ENCODE data around the gene TM9SF4.

The TM9SF4 gene

DNA sequence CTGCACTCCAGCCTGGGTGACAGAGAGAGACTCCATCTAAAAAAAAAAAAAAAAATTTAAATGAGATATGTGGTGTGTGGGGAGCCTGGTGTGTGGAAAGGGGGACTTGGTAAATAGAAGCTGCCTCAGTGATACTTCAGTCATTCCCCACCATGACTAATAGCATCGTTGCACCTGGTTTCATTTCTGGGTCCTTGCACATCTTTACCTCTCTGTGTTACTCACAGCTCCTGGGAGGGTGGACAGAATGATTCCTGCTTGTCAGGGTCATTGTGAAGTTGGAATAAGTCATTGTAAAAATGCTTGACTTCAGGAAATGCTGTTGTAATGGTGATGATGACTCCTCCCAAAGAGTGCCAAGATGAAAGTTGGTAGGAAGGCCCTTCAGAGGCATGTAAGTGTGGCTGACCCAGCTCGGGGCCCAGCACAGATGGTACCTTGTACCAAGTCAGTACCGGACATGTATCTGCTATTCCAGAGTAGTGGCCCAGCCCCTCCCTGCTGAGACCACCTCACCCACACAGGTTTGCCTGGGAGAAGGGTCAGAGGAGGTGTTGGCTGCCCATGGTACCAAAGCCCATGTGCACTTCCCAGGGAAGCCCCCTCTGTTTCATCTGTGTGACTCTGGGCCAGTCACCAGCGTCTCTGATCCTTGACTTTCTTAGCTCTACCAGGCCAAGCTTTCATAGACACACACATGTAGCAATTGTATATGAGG, 49.6 kb downstream of the TM9SF4 start:
- WGBS (ENCODE audit: insufficient coverage), result 100% methylated on average over 2 of the region's 4 CpGs
- Histone ChIP-seq H3K36me3 (ENCODE audit: control insufficient read depth in 4 of 4, insufficient read depth in 4 of 4, low read length in 3 of 4) (peaks cover 17 to 66% (median 53%) of the 10 kb centered on the region in 4 experiments), H3K27ac (ENCODE audit: insufficient read depth in 1 of 2, low read depth in 1 of 2, low read length in 2 of 2, poor library complexity in 1 of 2, severe bottlenecking in 2 of 2) (peak overlapping the region in 1 of 2 experiments; percentile 31), H3K27me3 (replicated peaks in 2 of 5; ENCODE audit: control insufficient read depth in 4 of 5, insufficient read depth in 5 of 5, low read length in 4 of 5) (no peaks in the 10 kb centered on the region), H3K4me3 (ENCODE audit: control insufficient read depth in 1 of 7, extremely low read depth in 1 of 7, insufficient read depth in 4 of 7, low read depth in 2 of 7, low read length in 6 of 7) (no peak overlapping the region), H3K9me3 (ENCODE audit: control extremely low read depth in 1 of 5, control insufficient read depth in 4 of 5, insufficient read depth in 2 of 5, low read depth in 1 of 5, low read length in 4 of 5) (no peaks in the 10 kb centered on the region), H3K4me1 (ENCODE audit: control extremely low read depth in 1 of 4, control insufficient read depth in 4 of 4, insufficient read depth in 4 of 4, low read length in 3 of 4) (peaks cover 3 to 17% (median 13%) of the 10 kb centered on the region in 4 experiments)
- ChIA-PET CTCF (no interaction called here), POLR2A (interaction anchor here (0.6 to 0.7 kb wide), 2 partner anchors 12 to 31 kb away, joined by 3 to 4 read pairs; no protein-coding TSS in a partner anchor)
- DNase-seq, result no peak

DNA sequence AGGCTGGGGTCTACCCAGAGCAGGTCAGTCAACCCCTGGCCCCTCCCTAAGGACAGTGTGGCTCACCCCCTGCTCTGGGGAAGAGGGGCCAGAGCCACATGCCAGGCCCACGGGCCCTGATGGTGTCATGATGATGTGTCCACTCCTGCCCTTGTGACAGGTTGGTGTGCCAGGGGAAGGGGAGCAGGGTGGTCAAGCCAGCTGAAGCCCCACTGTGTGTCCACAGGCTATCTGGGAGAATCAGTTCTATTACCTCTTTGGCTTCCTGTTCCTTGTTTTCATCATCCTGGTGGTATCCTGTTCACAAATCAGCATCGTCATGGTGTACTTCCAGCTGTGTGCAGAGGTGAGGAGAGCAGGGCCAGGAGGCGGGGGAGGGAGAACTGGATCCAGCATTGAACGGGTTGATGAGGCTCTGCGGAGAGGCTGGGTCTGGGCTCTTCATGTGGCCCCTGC, 50.3 kb downstream of the TM9SF4 start:
- CTCF ChIA-PET, result no interaction called here
- Histone ChIP-seq H3K9me3 (ENCODE audit: control extremely low read depth in 1 of 5, control insufficient read depth in 4 of 5, insufficient read depth in 2 of 5, low read depth in 1 of 5, low read length in 4 of 5) (no peaks in the 10 kb centered on the region), H3K27ac (ENCODE audit: insufficient read depth in 1 of 2, low read depth in 1 of 2, low read length in 2 of 2, poor library complexity in 1 of 2, severe bottlenecking in 2 of 2) (peak overlapping the region in 1 of 2 experiments; percentile 12), H3K4me1 (ENCODE audit: control extremely low read depth in 1 of 4, control insufficient read depth in 4 of 4, insufficient read depth in 4 of 4, low read length in 3 of 4) (peaks cover under 1 to 11% (median 8%) of the 10 kb centered on the region in 4 experiments), H3K27me3 (replicated peaks in 2 of 5; ENCODE audit: control insufficient read depth in 4 of 5, insufficient read depth in 5 of 5, low read length in 4 of 5) (no peaks in the 10 kb centered on the region), H3K36me3 (ENCODE audit: control insufficient read depth in 4 of 4, insufficient read depth in 4 of 4, low read length in 3 of 4) (peaks cover 19 to 69% (median 55%) of the 10 kb centered on the region in 4 experiments), H3K4me3 (ENCODE audit: control insufficient read depth in 1 of 7, extremely low read depth in 1 of 7, insufficient read depth in 4 of 7, low read depth in 2 of 7, low read length in 6 of 7) (no peak overlapping the region)
- POLR2A ChIA-PET, result no interaction called here
- 80% methylated on average over 3 of the region's 5 CpGs for WGBS (ENCODE audit: insufficient coverage)
- DNase-seq, result no peak

DNA sequence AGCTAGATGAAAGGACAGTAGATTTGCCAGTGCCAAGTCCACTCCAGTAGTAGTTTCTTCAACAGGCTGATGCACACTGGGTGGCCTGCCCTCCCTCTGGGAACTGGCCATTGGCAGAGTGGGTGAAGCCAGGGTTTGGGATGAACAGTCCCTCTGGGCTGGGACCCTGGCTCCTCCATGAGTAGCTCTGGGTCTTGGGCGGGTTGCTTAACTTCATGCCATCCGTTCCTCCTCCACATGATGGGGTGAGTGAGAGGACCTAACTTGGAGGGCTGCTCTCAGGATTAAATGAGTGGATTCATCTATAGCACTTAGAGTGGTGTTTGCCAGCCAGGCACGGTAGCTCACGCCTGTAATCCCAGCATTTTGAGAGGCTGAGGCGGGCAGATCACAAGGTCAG, 50.8 kb downstream of the TM9SF4 start:
- H3K9me3 ChIP-seq (ENCODE audit: control extremely low read depth in 1 of 5, control insufficient read depth in 4 of 5, insufficient read depth in 2 of 5, low read depth in 1 of 5, low read length in 4 of 5), result no peaks in the 10 kb centered on the region
- no peak for DNase-seq
- no peaks in the 10 kb centered on the region for H3K27me3 ChIP-seq (replicated peaks in 2 of 5; ENCODE audit: control insufficient read depth in 4 of 5, insufficient read depth in 5 of 5, low read length in 4 of 5)
- H3K4me1 ChIP-seq (ENCODE audit: control extremely low read depth in 1 of 4, control insufficient read depth in 4 of 4, insufficient read depth in 4 of 4, low read length in 3 of 4), result peaks cover 0 to 6% (median 3%) of the 10 kb centered on the region in 4 experiments
- CTCF ChIA-PET, result no interaction called here
- H3K36me3 ChIP-seq (ENCODE audit: control insufficient read depth in 4 of 4, insufficient read depth in 4 of 4, low read length in 3 of 4), result peaks cover 22 to 73% (median 57%) of the 10 kb centered on the region in 4 experiments
- peak overlapping the region in 1 of 2 experiments; percentile 12 for H3K27ac ChIP-seq (ENCODE audit: insufficient read depth in 1 of 2, low read depth in 1 of 2, low read length in 2 of 2, poor library complexity in 1 of 2, severe bottlenecking in 2 of 2)
- POLR2A ChIA-PET, result no interaction called here
- 97% methylated on average over 4 of the region's 5 CpGs for WGBS (ENCODE audit: insufficient coverage)
- no peak overlapping the region for H3K4me3 ChIP-seq (ENCODE audit: control insufficient read depth in 1 of 7, extremely low read depth in 1 of 7, insufficient read depth in 4 of 7, low read depth in 2 of 7, low read length in 6 of 7)

DNA sequence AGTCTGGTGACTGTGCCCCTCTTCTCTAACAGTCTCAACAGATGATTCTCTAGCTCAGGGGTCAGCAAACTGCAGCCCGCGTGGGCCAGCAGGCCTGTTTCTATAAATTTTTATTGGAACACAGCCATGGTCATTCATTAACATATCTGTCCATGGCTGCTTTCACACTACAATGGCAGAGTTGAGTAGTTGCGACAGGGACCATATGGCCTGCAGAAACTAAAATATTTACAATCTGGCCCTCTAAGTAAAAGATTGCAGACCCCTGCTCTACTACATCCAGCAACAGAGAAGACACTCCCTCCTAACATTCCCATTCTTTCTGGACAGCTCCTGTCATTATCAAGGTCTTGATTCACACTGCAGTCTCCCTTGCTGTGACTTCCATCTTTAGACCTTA, 52.8 kb downstream of the TM9SF4 start:
- H3K27me3 ChIP-seq (replicated peaks in 2 of 5; ENCODE audit: control insufficient read depth in 4 of 5, insufficient read depth in 5 of 5, low read length in 4 of 5), result no peaks in the 10 kb centered on the region
- POLR2A ChIA-PET, result no interaction called here
- WGBS (ENCODE audit: insufficient coverage), result 80% methylated on average over 1 of the region's 3 CpGs
- no peaks in the 10 kb centered on the region for H3K9me3 ChIP-seq (ENCODE audit: control extremely low read depth in 1 of 5, control insufficient read depth in 4 of 5, insufficient read depth in 2 of 5, low read depth in 1 of 5, low read length in 4 of 5)
- CTCF ChIA-PET, result no interaction called here
- H3K36me3 ChIP-seq (ENCODE audit: control insufficient read depth in 4 of 4, insufficient read depth in 4 of 4, low read length in 3 of 4), result peaks cover 27 to 84% (median 61%) of the 10 kb centered on the region in 4 experiments
- H3K4me1 ChIP-seq (ENCODE audit: control extremely low read depth in 1 of 4, control insufficient read depth in 4 of 4, insufficient read depth in 4 of 4, low read length in 3 of 4), result peaks cover 0 to 2% (median 0%) of the 10 kb centered on the region in 4 experiments
- DNase-seq, result no peak
- H3K27ac ChIP-seq (ENCODE audit: insufficient read depth in 1 of 2, low read depth in 1 of 2, low read length in 2 of 2, poor library complexity in 1 of 2, severe bottlenecking in 2 of 2), result no peak overlapping the region
- H3K4me3 ChIP-seq (ENCODE audit: control insufficient read depth in 1 of 7, extremely low read depth in 1 of 7, insufficient read depth in 4 of 7, low read depth in 2 of 7, low read length in 6 of 7), result no peak overlapping the region

DNA sequence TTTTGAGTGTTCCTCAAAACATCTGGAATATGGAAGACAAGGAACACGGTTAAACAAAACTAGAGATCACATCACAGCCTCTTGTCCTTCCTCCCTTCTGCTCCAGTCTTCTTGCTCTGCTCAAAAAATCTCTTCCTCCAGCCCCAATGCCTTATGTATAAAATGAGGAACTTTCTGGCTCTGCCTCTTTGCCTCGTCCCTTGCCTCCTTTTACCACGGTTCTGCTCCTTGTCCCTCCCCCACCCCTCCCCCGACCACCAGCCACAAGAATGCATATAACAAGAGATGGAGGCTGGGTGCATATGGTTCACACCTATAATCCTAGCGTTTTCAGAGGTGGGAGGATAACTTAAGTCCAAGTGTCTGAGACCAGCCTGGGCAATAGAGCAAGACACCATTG, 54.4 kb downstream of the TM9SF4 start:
- Histone ChIP-seq H3K4me1 (ENCODE audit: control extremely low read depth in 1 of 4, control insufficient read depth in 4 of 4, insufficient read depth in 4 of 4, low read length in 3 of 4) (peaks cover 0 to 2% (median 0%) of the 10 kb centered on the region in 4 experiments), H3K36me3 (ENCODE audit: control insufficient read depth in 4 of 4, insufficient read depth in 4 of 4, low read length in 3 of 4) (peaks cover 25 to 76% (median 50%) of the 10 kb centered on the region in 4 experiments), H3K27me3 (replicated peaks in 2 of 5; ENCODE audit: control insufficient read depth in 4 of 5, insufficient read depth in 5 of 5, low read length in 4 of 5) (no peaks in the 10 kb centered on the region), H3K27ac (ENCODE audit: insufficient read depth in 1 of 2, low read depth in 1 of 2, low read length in 2 of 2, poor library complexity in 1 of 2, severe bottlenecking in 2 of 2) (no peak overlapping the region), H3K4me3 (ENCODE audit: control insufficient read depth in 1 of 7, extremely low read depth in 1 of 7, insufficient read depth in 4 of 7, low read depth in 2 of 7, low read length in 6 of 7) (no peak overlapping the region), H3K9me3 (ENCODE audit: control extremely low read depth in 1 of 5, control insufficient read depth in 4 of 5, insufficient read depth in 2 of 5, low read depth in 1 of 5, low read length in 4 of 5) (no peaks in the 10 kb centered on the region)
- WGBS (ENCODE audit: insufficient coverage), result 71% methylated on average over 3 of the region's 5 CpGs
- ChIA-PET CTCF (no interaction called here), POLR2A (no interaction called here)
- DNase-seq, result no peak

DNA sequence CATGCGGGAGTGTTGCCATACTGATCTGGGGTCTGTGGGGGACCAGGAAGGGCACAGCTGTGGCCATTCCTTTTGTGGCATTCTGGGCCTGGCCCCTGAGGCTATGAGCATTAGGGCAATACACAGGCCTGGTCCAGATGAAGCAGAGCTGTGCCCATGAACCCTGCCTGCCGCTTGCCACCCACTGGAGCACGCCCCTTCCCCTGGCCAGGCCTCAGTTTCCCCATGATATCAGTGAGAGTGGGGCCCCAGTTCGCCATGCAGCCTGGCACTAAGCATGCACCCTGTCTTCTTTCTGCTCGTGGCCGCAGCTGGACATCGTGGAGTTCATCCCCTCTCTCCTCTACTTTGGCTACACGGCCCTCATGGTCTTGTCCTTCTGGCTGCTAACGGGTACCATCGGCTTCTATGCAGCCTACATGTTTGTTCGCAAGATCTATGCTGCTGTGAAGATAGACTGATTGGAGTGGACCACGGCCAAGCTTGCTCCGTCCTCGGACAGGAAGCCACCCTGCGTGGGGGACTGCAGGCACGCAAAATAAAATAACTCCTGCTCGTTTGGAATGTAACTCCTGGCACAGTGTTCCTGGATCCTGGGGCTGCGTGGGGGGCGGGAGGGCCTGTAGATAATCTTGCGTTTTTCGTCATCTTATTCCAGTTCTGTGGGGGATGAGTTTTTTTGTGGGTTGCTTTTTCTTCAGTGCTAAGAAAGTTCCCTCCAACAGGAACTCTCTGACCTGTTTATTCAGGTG, 55.6 kb downstream of the TM9SF4 start:
- no peaks in the 10 kb centered on the region for H3K27me3 ChIP-seq (replicated peaks in 2 of 5; ENCODE audit: control insufficient read depth in 4 of 5, insufficient read depth in 5 of 5, low read length in 4 of 5)
- H3K36me3 ChIP-seq (ENCODE audit: control insufficient read depth in 4 of 4, insufficient read depth in 4 of 4, low read length in 3 of 4), result peaks cover 20 to 64% (median 40%) of the 10 kb centered on the region in 4 experiments
- no peak overlapping the region for H3K4me3 ChIP-seq (ENCODE audit: control insufficient read depth in 1 of 7, extremely low read depth in 1 of 7, insufficient read depth in 4 of 7, low read depth in 2 of 7, low read length in 6 of 7)
- DNase-seq, result no peak
- ChIA-PET CTCF (no interaction called here), POLR2A (no interaction called here)
- WGBS (ENCODE audit: insufficient coverage), result 98% methylated on average over 19 of the region's 21 CpGs
- H3K9me3 ChIP-seq (ENCODE audit: control extremely low read depth in 1 of 5, control insufficient read depth in 4 of 5, insufficient read depth in 2 of 5, low read depth in 1 of 5, low read length in 4 of 5), result no peaks in the 10 kb centered on the region
- H3K4me1 ChIP-seq (ENCODE audit: control extremely low read depth in 1 of 4, control insufficient read depth in 4 of 4, insufficient read depth in 4 of 4, low read length in 3 of 4), result no peaks in the 10 kb centered on the region
- H3K27ac ChIP-seq (ENCODE audit: insufficient read depth in 1 of 2, low read depth in 1 of 2, low read length in 2 of 2, poor library complexity in 1 of 2, severe bottlenecking in 2 of 2), result no peak overlapping the region

All from common myeloid progenitor, CD34-positive (primary cell).